Measurements from ENCODE around the gene SCYGR1. TPM values are rescaled to one million over a fixed set of nuclear protein-coding genes. Genes with fewer than 3 reads are reported as not detected.
"Not testable (repeated sequence)": the region's sequence is repeated elsewhere in the genome, so short reads cannot be mapped to it uniquely, and the experiment has no call there.

SCYGR1 gene
- not detected for polyA plus RNA-seq (ENCODE audit: insufficient read length in 3 of 3)

- not testable (repeated sequence) for DNase-seq (ENCODE audit: low read depth in 3 of 3, low spot score in 2 of 3)
Observed at GRCh38 chr2:227387583-227387982, at the start of gene SCYGR1. Gene SCYGR1 (minus strand): TSS chr2:227387949. CDS start chr2:227387949, 0 bp downstream.

GRCh38 chr2:227436436-227437174, 48.9 kb upstream of the SCYGR1 start:
- DNase-seq (ENCODE audit: low read depth in 3 of 3, low spot score in 2 of 3), result no peak

- no peak for DNase-seq (ENCODE audit: low read depth in 3 of 3, low spot score in 2 of 3)
Observed at GRCh38 chr2:227433171-227433570, 45.4 kb upstream of the SCYGR1 start.

GRCh38 chr2:227430639-227431038, 42.9 kb upstream of the SCYGR1 start:
- DNase-seq (ENCODE audit: low read depth in 3 of 3, low spot score in 2 of 3), result no peak

- DNase-seq (ENCODE audit: low read depth in 3 of 3, low spot score in 2 of 3), result no peak
Observed at GRCh38 chr2:227428731-227429285, 41.1 kb upstream of the SCYGR1 start.

DNA sequence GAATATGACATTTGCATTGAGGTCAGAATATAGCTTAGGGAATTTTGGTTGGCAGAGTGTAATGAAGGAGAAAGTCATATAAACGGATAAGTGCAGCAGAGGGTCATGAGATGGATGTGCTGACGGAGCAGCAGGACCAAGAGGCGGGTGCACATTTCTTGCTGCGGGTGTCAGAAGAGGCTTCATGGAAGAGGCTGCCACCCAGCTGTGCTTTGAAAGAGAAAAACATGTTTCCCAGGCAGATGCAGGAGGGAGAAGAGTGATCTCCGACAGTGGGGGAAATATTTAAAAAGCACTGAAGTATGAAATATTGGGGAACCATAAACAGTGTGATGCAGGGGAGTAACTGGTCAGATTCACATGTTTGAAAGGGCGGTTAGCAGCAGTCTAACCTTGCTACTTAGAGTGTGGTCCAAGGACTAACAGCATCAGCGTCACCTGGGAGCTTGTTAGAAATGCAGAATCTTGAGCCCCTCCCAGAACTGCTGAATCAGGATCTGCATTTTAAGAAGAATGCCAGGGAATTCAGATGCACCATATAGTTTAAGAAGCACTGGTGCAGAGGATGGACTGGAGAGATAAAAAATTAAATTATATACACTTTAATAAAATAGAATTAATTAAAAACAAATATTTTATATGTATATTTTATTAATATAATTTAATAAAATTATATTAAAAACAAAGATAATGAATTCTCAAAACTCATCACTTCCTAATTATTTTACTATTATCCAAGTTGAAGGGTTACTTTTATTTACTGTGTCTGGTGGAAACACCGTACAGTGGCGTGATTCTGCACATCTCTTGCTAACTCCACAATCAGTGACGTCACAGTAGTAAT, 36.1 kb upstream of the SCYGR1 start:
- no peak for DNase-seq (ENCODE audit: low read depth in 3 of 3, low spot score in 2 of 3)

DNA sequence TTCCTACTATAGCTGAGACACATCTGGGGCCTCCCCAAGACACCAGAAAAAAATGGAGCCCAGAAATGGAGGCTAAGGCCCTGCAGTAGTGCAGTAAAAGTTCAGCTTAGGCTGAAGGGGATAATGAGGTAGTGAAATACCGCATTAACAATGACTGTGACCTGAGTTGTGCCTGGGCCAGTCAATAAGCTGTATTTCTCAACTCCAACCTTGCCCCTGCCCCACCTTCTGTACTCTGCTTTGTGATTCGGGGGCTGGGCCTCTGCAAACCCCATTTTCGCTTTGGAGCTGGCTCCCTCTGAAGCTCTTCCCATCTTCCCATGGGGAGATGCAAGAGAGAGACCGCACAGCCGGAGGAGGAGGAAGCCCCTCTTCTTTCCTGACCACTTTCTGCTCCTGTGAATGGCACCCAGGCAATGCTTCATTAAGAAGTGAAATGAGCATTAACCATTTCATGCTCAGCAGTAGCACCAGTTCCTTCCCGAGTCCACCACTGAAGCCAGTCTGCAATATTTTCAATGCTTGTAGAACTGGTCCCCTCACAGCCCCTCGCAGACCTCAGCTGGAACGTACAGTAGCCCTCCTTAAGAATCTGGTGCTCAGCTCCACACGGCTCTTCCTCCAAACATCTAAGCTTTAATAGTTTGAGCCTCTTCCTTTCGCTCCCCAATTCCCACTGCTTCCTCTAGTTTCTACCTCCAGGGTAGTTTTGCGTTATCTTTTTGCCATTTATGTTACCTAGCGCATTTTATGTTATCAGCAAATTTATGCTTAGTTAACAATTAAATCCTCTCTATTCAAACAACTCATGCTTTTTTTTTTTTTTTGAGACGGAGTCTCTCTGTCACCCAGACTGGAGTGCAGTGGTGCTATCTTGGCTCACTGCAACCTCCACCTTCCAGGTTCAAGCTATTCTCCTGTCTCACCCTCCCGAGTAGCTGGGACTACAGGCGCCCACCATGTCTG, 32.6 kb upstream of the SCYGR1 start:
- no peak for DNase-seq (ENCODE audit: low read depth in 3 of 3, low spot score in 2 of 3)

- DNase-seq (ENCODE audit: low read depth in 3 of 3, low spot score in 2 of 3), result no peak
Observed at GRCh38 chr2:227416701-227417100, 29.0 kb upstream of the SCYGR1 start.

- no peak for DNase-seq (ENCODE audit: low read depth in 3 of 3, low spot score in 2 of 3)
Observed at GRCh38 chr2:227415538-227416424, 28.0 kb upstream of the SCYGR1 start.

- DNase-seq (ENCODE audit: low read depth in 3 of 3, low spot score in 2 of 3), result no peak
Observed at GRCh38 chr2:227414846-227415245, 27.1 kb upstream of the SCYGR1 start.

GRCh38 chr2:227413371-227413770, 25.6 kb upstream of the SCYGR1 start:
- no peak for DNase-seq (ENCODE audit: low read depth in 3 of 3, low spot score in 2 of 3)

DNA sequence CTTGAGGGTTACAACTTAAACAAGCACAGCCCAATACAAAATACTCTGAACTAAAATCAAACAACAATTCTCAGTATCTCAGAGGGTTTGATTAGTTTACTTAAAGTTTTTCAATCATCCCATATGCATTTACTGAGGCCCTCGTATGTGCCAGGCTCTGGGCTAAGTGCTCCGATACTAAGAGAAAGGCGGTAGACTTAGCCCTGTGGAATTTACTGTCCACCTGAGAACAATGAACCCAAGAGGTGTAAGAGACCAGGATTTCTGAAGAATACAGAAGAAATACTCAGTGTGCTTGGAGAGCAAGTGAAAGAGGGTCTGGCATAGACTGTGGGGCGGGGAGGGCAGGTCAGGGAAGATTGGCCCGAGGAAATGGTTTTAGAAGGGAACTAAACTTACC, 25.1 kb upstream of the SCYGR1 start:
- DNase-seq (ENCODE audit: low read depth in 3 of 3, low spot score in 2 of 3), result no peak

DNA sequence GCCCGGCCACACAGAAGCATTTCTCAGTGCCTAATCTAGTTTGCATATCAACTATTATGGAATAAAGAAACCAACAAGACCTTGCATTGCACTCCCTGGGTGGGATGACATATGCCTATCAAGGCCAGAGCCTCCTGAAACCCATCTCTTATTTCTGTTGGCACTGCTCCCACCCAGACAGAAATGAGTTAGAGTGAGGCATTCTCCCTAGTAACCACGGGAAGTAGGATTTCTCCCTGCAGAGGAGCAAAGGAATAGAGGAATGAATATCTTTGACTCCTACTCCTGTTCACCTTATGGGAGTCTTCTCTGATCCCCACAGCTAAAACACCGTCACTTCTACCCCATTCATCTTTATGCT, 24.2 kb upstream of the SCYGR1 start:
- DNase-seq (ENCODE audit: low read depth in 3 of 3, low spot score in 2 of 3), result no peak

DNA sequence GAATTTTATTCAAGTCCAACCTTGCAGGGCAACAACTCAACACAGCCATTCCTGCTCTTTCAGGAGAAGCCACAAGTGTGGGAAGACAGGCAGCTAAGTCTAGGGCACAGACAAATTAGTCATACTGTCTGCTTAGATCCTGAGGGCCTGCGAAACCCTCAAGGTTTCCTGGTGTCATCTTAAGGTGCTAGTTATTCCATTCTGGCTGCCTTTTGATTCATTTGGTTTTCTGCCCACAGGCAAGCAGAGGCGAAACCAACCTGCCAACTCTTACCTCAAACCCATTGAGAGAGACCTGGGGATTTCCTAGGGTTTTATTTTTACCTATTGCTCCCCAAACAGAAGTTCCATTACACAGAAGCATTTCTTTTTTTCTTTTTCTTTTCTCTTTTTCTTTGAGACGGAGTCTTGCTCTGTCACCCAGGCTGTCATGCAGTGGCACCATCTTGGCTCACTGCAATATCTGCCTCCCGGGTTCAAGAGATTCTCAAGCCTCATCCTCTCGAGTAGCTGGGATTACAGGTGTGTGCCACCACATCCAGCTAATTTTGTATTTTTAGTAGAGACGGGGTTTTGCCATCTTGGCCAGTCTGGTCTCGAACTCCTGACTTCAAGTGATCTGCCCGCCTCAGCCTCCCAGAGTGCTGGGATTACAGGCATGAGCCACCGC, 23.7 kb upstream of the SCYGR1 start:
- no peak for DNase-seq (ENCODE audit: low read depth in 3 of 3, low spot score in 2 of 3)

GRCh38 chr2:227410191-227410590, 22.4 kb upstream of the SCYGR1 start:
- no peak for DNase-seq (ENCODE audit: low read depth in 3 of 3, low spot score in 2 of 3)

DNA sequence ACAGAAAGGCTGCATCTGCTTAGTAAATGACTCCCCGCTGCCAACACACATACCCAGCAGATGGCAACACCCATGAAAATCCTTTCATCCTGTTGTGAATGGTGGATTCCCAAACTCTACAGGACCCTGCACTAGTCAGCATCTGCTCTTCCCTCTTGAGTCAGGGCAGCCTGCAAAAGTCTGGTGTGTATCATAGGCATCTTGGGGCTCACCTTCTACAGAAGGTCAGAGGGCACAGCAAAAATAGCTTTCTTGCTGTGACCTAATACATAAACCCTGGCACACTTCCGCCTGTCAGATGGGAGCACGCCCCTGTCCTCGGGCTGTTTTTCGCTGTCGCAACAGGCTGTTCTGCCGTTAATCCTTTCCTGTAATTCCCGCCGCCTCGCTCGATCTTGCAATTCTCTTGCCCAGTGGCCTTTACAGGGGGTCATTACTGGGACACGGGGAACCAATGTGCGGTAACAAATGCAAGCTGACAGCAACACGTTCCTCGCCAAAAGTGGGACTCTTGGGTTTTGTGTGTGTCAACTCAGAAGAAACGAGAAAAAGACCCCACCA, 19.9 kb upstream of the SCYGR1 start:
- no peak for DNase-seq (ENCODE audit: low read depth in 3 of 3, low spot score in 2 of 3)

- peak; percentile 88 to 94 (median 93) for DNase-seq (ENCODE audit: low read depth in 3 of 3, low spot score in 2 of 3)
Observed at GRCh38 chr2:227406177-227407031, 18.7 kb upstream of the SCYGR1 start.

Data from right renal cortex interstitium (tissue), 3 donors.